Bronchial epithelial cell (primary cell): ENCODE data around the gene DNMT1. TPM values are rescaled to one million over a fixed set of nuclear protein-coding genes. Genes with fewer than 3 reads are reported as not detected.

ENCODE experiments used
- DNase-seq: peaks from one replicate; pipeline ENCODE4 v3.0.0-alpha.2; 2010; ENCODE audit warnings: low read depth
- FAIRE-seq: peaks from 2 replicates; lab custom pipeline; 2011; peaks lifted over from hg19 to GRCh38; lab: Jason Lieb, UNC
- H3K27me3 ChIP-seq: 2 replicates; pipeline ENCODE4 v1.5.1; 2011; ENCODE audit warnings: low read length; ENCODE audit not compliant: control insufficient read depth, insufficient read depth
- H3K36me3 ChIP-seq: 2 replicates; pipeline ENCODE4 v1.5.1; 2011; ENCODE audit warnings: low read length; ENCODE audit not compliant: control insufficient read depth, insufficient read depth
- H3K4me3 ChIP-seq: 2 replicates; pipeline ENCODE4 v1.5.1; 2011; ENCODE audit warnings: mild to moderate bottlenecking, low read depth, low read length, control low read depth
- total RNA-seq: library from RNA; depleted of rRNA; stranded (reverse); fragments of >200 nt; gene quantifications from 2 replicates; pipeline ENCODE4 v1.2.1, GENCODE V29; 2014
- TF ChIP-seq, protein P1 (sequence below): IDR thresholded peaks from 2 replicates; pipeline ENCODE4 v1.5.1; 2011; ENCODE audit warnings: mild to moderate bottlenecking, moderate library complexity, low read length, control low read depth, inconsistent platforms; ENCODE audit not compliant: insufficient read depth, severe bottlenecking

The DNMT1 gene
- total RNA-seq, 1 donor from 2014 or later: 12.4 TPM

GRCh38 chr19:10105509-10106099 lies 89.1 kb downstream of the DNMT1 start:
- Histone ChIP-seq H3K27me3 (no peaks in the 10 kb centered on the region), H3K4me3 (no peak overlapping the region), H3K36me3 (peaks cover 26% of the 10 kb centered on the region)
- FAIRE-seq: no peak
- TF ChIP-seq, protein P1, sequence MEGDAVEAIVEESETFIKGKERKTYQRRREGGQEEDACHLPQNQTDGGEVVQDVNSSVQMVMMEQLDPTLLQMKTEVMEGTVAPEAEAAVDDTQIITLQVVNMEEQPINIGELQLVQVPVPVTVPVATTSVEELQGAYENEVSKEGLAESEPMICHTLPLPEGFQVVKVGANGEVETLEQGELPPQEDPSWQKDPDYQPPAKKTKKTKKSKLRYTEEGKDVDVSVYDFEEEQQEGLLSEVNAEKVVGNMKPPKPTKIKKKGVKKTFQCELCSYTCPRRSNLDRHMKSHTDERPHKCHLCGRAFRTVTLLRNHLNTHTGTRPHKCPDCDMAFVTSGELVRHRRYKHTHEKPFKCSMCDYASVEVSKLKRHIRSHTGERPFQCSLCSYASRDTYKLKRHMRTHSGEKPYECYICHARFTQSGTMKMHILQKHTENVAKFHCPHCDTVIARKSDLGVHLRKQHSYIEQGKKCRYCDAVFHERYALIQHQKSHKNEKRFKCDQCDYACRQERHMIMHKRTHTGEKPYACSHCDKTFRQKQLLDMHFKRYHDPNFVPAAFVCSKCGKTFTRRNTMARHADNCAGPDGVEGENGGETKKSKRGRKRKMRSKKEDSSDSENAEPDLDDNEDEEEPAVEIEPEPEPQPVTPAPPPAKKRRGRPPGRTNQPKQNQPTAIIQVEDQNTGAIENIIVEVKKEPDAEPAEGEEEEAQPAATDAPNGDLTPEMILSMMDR: no peak
- DNase-seq: no peak

GRCh38 chr19:10104665-10105508 lies 89.9 kb downstream of the DNMT1 start:
- no peak overlapping the region for H3K4me3 ChIP-seq

GRCh38 chr19:10104130-10104513 lies 90.6 kb downstream of the DNMT1 start:
- FAIRE-seq (no peak), DNase-seq (no peak)
- TF ChIP-seq, protein P1: no peak
- no peaks in the 10 kb centered on the region for H3K27me3 ChIP-seq
- peaks cover 13% of the 10 kb centered on the region for H3K36me3 ChIP-seq
- no peak overlapping the region for H3K4me3 ChIP-seq

More at GRCh38 chr19:10104665-10105508, 89.9 kb downstream of the DNMT1 start:
- TF ChIP-seq, protein P1: no peak
- H3K27me3 ChIP-seq: no peaks in the 10 kb centered on the region
- FAIRE-seq (no peak), DNase-seq (no peak)
- H3K36me3 ChIP-seq: peaks cover 21% of the 10 kb centered on the region

GRCh38 chr19:10102787-10103236 lies 91.9 kb downstream of the DNMT1 start:
- DNase-seq (no peak), FAIRE-seq (no peak)
- TF ChIP-seq, protein P1: no peak
- Histone ChIP-seq H3K4me3 (no peak overlapping the region), H3K27me3 (no peaks in the 10 kb centered on the region), H3K36me3 (peaks cover 6% of the 10 kb centered on the region)

- H3K4me3 ChIP-seq: no peak overlapping the region
- TF ChIP-seq, protein P1: no peak
- DNase-seq: no peak
- FAIRE-seq: no peak
- no peaks in the 10 kb centered on the region for H3K36me3 ChIP-seq
- no peaks in the 10 kb centered on the region for H3K27me3 ChIP-seq
Measured at GRCh38 chr19:10100163-10100785, 94.5 kb downstream of the DNMT1 start.
